OCI-LY7 (cell line): ENCODE results near the gene TAGLN.

Experiments
- EZH2phosphoT487 ChIP-seq: fragments of 200-600 bp; sonication (generic); IDR thresholded peaks from 2 replicates; pipeline ENCODE4 v1.6.1; 2018; ENCODE audit warnings: low read depth, borderline replicate concordance, mild to moderate bottlenecking, mixed run types, antibody characterized with exemption, low read length, moderate library complexity, mixed read lengths
- TF ChIP-seq, protein P1 (sequence below): fragments of 200-600 bp; sonication (generic); conservative IDR thresholded peaks from 2 replicates; pipeline ENCODE4 v1.5.1; 2014; ENCODE audit warnings: mild to moderate bottlenecking, antibody characterized with exemption, low read length, moderate library complexity, mixed read lengths

DNA sequence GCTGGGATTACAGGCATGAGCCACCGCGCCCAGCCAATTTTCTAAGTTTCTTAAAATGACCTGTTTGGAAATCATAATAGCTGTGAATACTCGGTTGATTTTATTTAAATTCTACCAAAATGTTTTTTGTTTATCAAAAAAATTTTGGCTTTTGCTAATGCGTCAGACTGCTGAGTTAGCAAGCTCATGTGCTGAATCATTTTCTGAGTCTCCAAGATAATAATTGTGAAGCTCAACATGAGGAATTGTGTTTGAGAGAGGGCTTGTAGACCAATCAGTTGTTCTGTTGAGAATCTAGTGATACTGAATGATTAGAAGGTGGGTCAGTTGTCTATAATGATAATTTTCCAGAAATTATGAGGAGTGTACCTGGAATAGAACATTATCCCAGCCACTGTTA, 49.2 kb downstream of the TAGLN start:
- TF ChIP-seq, protein P1, sequence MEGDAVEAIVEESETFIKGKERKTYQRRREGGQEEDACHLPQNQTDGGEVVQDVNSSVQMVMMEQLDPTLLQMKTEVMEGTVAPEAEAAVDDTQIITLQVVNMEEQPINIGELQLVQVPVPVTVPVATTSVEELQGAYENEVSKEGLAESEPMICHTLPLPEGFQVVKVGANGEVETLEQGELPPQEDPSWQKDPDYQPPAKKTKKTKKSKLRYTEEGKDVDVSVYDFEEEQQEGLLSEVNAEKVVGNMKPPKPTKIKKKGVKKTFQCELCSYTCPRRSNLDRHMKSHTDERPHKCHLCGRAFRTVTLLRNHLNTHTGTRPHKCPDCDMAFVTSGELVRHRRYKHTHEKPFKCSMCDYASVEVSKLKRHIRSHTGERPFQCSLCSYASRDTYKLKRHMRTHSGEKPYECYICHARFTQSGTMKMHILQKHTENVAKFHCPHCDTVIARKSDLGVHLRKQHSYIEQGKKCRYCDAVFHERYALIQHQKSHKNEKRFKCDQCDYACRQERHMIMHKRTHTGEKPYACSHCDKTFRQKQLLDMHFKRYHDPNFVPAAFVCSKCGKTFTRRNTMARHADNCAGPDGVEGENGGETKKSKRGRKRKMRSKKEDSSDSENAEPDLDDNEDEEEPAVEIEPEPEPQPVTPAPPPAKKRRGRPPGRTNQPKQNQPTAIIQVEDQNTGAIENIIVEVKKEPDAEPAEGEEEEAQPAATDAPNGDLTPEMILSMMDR, result no peak
- no peak for TF ChIP-seq EZH2phosphoT487
